Ascending aorta (tissue), 2 donors: ENCODE measurements around the gene RASGEF1B. TPM values are rescaled to one million over a fixed set of nuclear protein-coding genes. Genes with fewer than 3 reads are reported as not detected.
A peak's percentile ranks its signal among the peaks of the same experiment; 100 is the strongest.

ENCODE experiments used
- DNase-seq, 2 donors: peaks; one replicate each; pipeline ENCODE4 v3.0.0-alpha.2; 2019; ENCODE audit warnings: low spot score in 2 of 2
- H3K27ac ChIP-seq, 2 donors: fragments of 200-600 bp; sonication (generic); one replicate each; pipeline ENCODE4 v1.5.1; 2016 to 2017; ENCODE audit warnings: mild to moderate bottlenecking in 1 of 2
- H3K27me3 ChIP-seq: fragments of 200-600 bp; sonication (generic); one replicate; pipeline ENCODE4 v1.5.1; 2017
- H3K36me3 ChIP-seq, 2 donors: fragments of 200-600 bp; sonication (generic); one replicate each; pipeline ENCODE4 v1.5.1; 2016
- H3K4me1 ChIP-seq, 2 donors: fragments of 200-600 bp; sonication (generic); one replicate each; pipeline ENCODE4 v1.5.1; 2016 to 2017; ENCODE audit warnings: mild to moderate bottlenecking in 1 of 2
- H3K4me3 ChIP-seq, 2 donors: fragments of 200-600 bp; sonication (generic); one replicate each; pipeline ENCODE4 v1.5.1; 2016 to 2017; ENCODE audit warnings: mild to moderate bottlenecking in 1 of 2
- H3K9me3 ChIP-seq, 2 donors: fragments of 200-600 bp; sonication (generic); one replicate each; pipeline ENCODE4 v1.5.1; 2016
- CTCF ChIP-seq, 3 experiments: fragments of 200-600 bp in 2 of 3; fragments of 450-650 bp in 1 of 3; sonication (generic) in 2 of 3; IDR thresholded peaks; one replicate each; pipeline ENCODE4 v1.5.1; 2016 to 2019; ENCODE audit warnings: antibody characterized with exemption in 3 of 3, mild to moderate bottlenecking in 1 of 3, moderate library complexity in 1 of 3
- intact Hi-C: fragments of 100-400 bp; cut with DNase I; formaldehyde crosslinking; loops from one replicate; pipeline ENCODE4 v1.15.1; 2023
- total RNA-seq: library from RNA; depleted of rRNA; stranded (reverse); fragments of >200 nt; gene quantifications from one replicate; pipeline ENCODE4 v1.1.0, GENCODE V29; 2016

Gene RASGEF1B
- total RNA-seq = 8.4 TPM

- H3K27me3 ChIP-seq = no peaks in the 10 kb centered on the region
- intact Hi-C loops = loop anchor here (2.0 to 5.0 kb wide), 4 partner anchors 813 to 1541 kb away; partner anchors contain the start of genes HNRNPD and LIN54
- H3K9me3 ChIP-seq = no peaks in the 10 kb centered on the region
- H3K4me1 ChIP-seq = peaks cover 0 to 10% of the 10 kb centered on the region in 2 donors
- DNase-seq = peak; percentile 78 to 95
- peak within 1 kb of the TSS; percentile 84 to 92 for H3K27ac ChIP-seq
- peak within 1 kb of the TSS; percentile 76 to 94 for H3K4me3 ChIP-seq
- peak in 1 of 3 experiments; percentile 24 for TF ChIP-seq CTCF (IDR thresholded peaks at IDR 0.05)
- no peaks in the 10 kb centered on the region for H3K36me3 ChIP-seq
Measured at GRCh38 chr4:81471588-81472280, at the start of gene RASGEF1B. TSS of gene RASGEF1B (minus strand) at chr4:81471907. CDS start at chr4:81459508, 12,399 bp downstream.

GRCh38 chr4:81519856-81520255 is 48.1 kb upstream of the RASGEF1B start:
- no peaks in the 10 kb centered on the region for H3K36me3 ChIP-seq
- no peaks in the 10 kb centered on the region for H3K9me3 ChIP-seq
- no peak overlapping the region for H3K27ac ChIP-seq
- intact Hi-C loops = no loop called here
- no peak for TF ChIP-seq CTCF (IDR thresholded peaks at IDR 0.05)
- no peak overlapping the region for H3K4me3 ChIP-seq
- H3K27me3 ChIP-seq = no peaks in the 10 kb centered on the region
- no peak for DNase-seq
- no peaks in the 10 kb centered on the region for H3K4me1 ChIP-seq

GRCh38 chr4:81519427-81519773 is 47.7 kb upstream of the RASGEF1B start:
- no peaks in the 10 kb centered on the region for H3K4me1 ChIP-seq
- TF ChIP-seq CTCF (IDR thresholded peaks at IDR 0.05) = no peak
- no peaks in the 10 kb centered on the region for H3K36me3 ChIP-seq
- no peaks in the 10 kb centered on the region for H3K27me3 ChIP-seq
- no peaks in the 10 kb centered on the region for H3K9me3 ChIP-seq
- intact Hi-C loops = no loop called here
- no peak for DNase-seq
- no peak overlapping the region for H3K4me3 ChIP-seq
- H3K27ac ChIP-seq = no peak overlapping the region

GRCh38 chr4:81518762-81519426 is 47.2 kb upstream of the RASGEF1B start:
- intact Hi-C loops = no loop called here
- H3K9me3 ChIP-seq = no peaks in the 10 kb centered on the region
- H3K27ac ChIP-seq = no peak overlapping the region
- no peaks in the 10 kb centered on the region for H3K27me3 ChIP-seq
- no peaks in the 10 kb centered on the region for H3K36me3 ChIP-seq
- no peak for DNase-seq
- TF ChIP-seq CTCF (IDR thresholded peaks at IDR 0.05) = no peak
- no peak overlapping the region for H3K4me3 ChIP-seq
- H3K4me1 ChIP-seq = no peaks in the 10 kb centered on the region

GRCh38 chr4:81516241-81516640 is 44.5 kb upstream of the RASGEF1B start:
- intact Hi-C loops = no loop called here
- DNase-seq = no peak
- H3K4me3 ChIP-seq = no peak overlapping the region
- no peak overlapping the region for H3K27ac ChIP-seq
- H3K4me1 ChIP-seq = no peaks in the 10 kb centered on the region
- no peak for TF ChIP-seq CTCF (IDR thresholded peaks at IDR 0.05)
- no peaks in the 10 kb centered on the region for H3K36me3 ChIP-seq
- H3K27me3 ChIP-seq = no peaks in the 10 kb centered on the region
- H3K9me3 ChIP-seq = no peaks in the 10 kb centered on the region
